DMS153 treated with DMSO at 0.1 percent for 48 hours (cell line): ENCODE results near the gene RPRD1B.
"Not testable (repeated sequence)": the region's sequence is repeated elsewhere in the genome, so short reads cannot be mapped to it uniquely, and the experiment has no call there.

Source experiments
- DNase-seq: peaks from one replicate; lab custom pipeline; 2025; ENCODE audit not compliant: unreplicated experiment; lab: John Stamatoyannopoulos, UW

Gene RPRD1B

GRCh38 chr20:38102206-38102605 lies 68.7 kb downstream of the RPRD1B start:
- not testable (repeated sequence) for DNase-seq

DNA sequence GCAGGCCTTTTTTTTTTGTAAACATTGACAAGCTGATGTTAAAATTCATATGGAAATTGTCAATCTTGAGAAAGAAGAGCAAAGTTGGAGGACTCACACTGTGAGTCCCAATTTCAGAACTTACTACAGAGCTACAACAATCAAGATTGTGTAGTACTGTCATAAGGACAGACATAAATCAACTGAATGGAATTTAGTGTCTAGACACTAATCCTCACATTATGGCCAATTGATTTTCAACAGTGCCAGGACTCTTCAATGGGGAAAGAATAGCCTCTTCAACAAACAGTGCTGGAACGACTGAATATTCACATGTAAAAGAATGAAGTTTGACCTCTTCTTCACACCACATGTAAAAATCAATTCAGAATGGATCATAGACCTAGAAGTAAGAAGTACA lies 70.7 kb downstream of the RPRD1B start:
- no peak for DNase-seq

- no peak for DNase-seq
These were observed 72.9 kb downstream of the RPRD1B start for GRCh38 chr20:38106461-38106860.

GRCh38 chr20:38107386-38107785 lies 73.8 kb downstream of the RPRD1B start:
- not testable (repeated sequence) for DNase-seq

DNA sequence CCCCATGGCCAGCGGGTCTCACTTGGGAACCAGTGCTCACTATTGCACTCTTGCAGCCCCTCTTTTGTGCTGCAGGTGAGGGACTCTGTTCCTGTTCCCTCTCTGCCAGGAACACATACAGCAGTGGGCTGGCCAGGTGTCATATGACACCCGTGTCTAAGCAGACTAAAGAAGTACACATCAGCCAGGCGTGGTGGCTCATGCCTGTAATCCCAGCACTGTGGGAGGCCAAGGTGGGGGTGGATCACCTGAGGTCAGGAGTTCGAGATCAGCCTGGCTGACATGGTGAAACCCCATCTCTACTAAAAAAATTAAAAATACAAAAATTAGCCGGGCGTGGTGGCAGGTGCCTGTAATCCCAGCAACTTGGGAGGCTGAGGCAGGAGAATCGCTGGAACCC lies 74.4 kb downstream of the RPRD1B start:
- not testable (repeated sequence) for DNase-seq

DNA sequence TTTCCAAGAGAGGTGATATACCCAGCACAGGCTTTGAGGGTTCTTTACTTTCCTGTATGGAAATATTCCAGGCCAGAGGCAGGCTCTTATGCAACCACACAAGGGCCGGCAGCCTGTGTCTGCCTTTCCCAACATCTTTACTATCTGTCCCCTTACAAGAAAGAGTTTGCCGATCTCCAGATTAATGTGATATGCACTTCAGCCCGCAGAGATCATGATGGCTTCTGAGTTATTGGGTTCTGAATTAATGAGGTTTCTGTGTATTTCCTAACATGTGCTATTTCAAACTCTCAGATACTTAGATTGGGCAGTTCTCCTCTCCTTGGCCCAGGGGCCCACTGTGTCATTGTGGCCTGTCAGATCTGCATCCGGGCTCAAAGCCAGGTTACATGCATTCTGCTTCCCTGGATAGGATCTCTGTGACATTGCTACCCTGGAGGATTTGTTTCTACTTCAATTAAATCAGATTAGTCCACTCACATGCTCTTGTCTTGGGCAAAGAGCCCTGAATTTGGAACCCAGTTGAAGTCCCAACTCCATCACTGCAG lies 75.0 kb downstream of the RPRD1B start:
- DNase-seq = no peak

DNA sequence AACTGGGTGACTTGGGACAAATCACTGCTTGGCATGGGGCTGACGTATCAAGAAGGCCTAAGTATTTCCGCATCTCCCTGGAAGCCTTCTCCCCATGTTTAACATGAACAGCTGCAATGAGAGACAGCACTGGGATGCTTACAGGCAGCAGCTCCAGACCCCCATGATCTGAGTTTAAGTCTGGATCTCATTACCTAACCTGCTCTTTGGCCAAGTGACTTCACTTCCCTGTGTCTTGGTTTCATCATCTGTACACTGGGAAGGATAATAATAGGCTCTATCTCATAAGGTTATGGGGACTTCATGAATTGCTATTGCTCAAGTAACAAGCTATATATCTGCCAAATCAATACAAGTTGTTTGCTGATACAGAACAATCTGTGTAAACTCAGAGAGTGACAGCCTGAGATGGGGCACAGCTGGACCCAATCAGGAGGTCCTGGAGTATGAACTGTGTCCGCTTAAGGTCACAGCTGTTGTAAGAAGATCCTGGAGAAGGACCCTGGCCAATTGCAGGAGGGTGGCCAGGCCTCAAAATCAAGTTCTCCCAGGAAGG lies 75.5 kb downstream of the RPRD1B start:
- no peak for DNase-seq

- no peak for DNase-seq
These were observed 76.3 kb downstream of the RPRD1B start for GRCh38 chr20:38109591-38110524.

DNA sequence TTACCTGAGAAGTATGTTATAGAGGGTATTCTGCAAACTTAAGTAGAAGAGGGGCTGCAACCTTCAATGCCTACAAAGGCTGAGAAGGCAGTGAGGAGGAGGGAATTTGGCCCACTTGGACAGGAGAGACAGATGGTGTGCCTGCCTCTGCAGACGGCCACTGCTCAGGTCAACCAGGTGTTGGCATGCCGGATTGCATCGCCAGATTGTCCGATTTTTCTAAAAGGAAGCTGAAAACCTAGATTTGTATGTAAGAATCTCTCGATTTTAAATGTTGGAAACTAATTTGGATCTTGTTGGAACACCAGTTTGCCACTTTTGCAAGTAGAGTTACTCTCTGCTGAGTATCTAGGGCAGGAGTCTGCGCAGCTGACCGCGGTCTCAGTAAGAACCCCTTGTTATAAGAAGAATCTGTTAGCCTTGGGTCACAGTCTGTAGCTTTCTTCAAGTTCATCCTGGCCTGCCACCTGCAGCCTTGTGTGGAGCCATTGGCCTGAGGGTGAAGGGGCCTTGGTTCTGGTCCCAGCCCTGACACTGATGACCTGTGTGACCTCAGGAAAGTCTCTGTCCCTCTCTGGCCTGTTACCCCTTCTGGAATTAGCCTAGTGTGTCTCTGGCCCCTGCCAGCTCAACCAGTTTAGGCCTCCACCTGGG lies 77.1 kb downstream of the RPRD1B start:
- no peak for DNase-seq

- no peak for DNase-seq
These were observed 78.1 kb downstream of the RPRD1B start for GRCh38 chr20:38111366-38112232.

DNA sequence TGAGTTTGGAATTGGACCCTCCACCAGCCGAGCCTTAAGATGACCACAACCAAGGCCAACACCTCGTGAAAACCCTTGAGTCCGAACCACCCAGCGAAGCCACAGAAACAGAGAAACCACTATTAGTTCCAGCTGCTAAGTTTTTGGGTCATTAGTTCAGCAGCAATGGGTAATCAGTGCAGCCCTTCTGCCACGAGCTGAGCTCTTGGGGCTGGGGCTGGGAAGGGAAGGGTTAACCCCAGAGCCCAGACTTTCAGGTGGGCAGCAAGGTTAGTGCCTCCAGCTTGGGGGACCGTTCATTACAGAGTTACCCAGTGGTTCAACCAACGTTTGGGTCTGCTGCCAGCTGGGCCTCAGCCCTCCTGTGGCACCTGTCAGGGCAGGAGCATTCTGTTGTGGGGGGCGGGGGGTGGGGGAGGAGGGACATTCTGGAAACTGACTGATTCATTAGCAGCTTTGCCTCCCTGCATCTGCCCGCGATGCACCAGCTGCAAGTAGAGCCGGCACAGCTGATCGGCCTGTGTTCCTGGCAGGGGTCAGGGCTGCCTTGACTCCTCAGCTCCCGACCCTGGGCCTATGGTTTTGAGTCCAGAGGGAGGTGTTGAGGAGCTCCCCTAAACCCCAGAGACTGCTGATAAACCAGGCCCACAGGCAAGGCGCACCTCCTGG lies 78.8 kb downstream of the RPRD1B start:
- no peak for DNase-seq

- DNase-seq = no peak
These were observed 79.4 kb downstream of the RPRD1B start for GRCh38 chr20:38112930-38113294.

DNA sequence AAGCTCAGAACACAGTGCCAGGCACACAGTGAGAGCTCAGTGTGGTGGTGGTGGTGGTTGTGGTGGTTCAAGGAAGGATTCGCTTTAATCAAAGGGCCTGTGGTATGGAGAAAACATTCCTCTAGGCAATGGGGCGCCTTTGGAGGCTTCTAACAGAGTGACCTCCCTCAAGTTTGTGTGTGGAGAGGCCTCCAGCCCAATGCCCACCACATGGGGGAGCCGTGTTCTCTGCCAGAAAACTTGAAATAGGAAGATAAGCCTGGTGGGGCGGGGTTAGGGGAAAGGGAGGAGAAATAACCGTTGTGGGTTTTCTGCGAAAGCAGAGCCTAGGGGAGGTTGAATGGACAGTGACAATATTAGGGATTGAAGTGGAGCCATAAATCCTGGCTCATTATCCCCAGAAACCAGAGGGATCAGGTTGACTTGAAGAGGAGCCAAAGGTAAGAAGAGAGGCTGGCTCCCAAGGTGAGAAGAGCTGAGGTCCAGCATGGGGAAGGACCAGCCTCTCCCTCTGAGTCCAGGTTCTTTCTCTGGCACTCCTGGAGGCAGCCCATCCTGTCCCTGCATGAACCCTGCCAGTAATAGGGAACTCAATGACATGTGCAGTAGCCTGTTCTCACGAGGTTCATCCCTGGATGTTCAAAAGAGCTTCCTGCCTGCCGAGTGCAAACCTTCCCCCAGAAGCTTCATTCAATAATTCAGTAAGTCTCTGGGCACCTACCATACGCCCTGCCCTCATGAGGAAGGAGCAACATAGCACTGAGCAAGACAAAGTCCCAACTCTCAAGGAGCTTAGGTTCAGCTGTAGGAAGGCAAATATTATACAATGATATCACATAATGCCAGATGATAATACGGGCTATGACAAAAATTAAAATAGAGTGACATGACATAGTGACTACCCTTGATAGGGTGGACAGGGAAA lies 80.1 kb downstream of the RPRD1B start:
- no peak for DNase-seq

DNA sequence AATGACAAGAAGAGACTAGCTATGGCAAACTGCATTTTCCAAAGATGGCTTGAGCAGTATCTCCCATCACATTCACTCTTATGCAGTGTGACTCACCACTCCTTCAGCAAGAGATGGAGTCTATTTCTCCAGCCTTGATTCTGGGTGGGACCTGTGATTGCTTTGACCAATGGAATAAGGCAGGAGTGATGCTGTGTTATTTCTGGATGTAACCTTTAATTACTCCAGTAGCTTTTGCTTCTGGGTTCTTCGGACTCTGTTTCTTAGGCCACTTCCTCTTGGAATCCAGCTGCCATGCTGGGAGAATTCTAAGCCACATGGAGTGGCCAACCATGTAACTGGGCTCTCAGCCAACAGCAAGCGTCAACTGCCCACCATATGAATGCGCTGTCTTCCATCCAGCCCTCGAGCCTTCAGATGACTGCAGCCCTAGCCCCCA lies 80.8 kb downstream of the RPRD1B start:
- no peak for DNase-seq

GRCh38 chr20:38115205-38115604 lies 81.7 kb downstream of the RPRD1B start:
- DNase-seq = no peak

- no peak for DNase-seq
These were observed 82.3 kb downstream of the RPRD1B start for GRCh38 chr20:38115896-38116295.

- DNase-seq = no peak
These were observed 83.0 kb downstream of the RPRD1B start for GRCh38 chr20:38116409-38117165.

- no peak for DNase-seq
These were observed 83.7 kb downstream of the RPRD1B start for GRCh38 chr20:38117205-38117604.
